HG03378 (cell line): ENCODE measurements around the gene ASAP2.
"Not testable (repeated sequence)": the region's sequence is repeated elsewhere in the genome, so short reads cannot be mapped to it uniquely, and the experiment has no call there.

Source experiments
- ATAC-seq: cut with Tn5 transposase; IDR thresholded peaks from one replicate; pipeline ENCODE4 v1.9.1; 2021; ENCODE audit warnings: mild to moderate bottlenecking, moderate library complexity; ENCODE audit not compliant: unreplicated experiment

Gene ASAP2

DNA sequence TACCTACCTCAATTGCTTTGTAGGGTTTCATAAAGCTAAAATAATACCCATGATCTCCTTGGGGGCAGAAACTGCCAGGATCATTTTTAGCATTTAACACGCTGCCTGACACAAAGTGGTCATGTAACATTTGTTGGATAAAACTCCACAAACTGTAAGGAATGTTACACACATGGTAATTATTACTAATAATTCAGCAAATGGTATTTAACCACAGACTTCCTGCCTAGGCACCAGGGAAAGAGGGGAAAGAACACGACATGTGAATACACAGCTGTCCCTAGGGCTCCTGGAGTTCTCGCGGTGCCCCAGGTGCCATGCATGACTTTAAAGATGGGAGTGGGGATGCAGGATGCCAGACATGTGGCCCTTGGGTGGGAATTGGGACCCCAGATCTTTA, 43.5 kb downstream of the ASAP2 start:
- ATAC-seq = no peak

DNA sequence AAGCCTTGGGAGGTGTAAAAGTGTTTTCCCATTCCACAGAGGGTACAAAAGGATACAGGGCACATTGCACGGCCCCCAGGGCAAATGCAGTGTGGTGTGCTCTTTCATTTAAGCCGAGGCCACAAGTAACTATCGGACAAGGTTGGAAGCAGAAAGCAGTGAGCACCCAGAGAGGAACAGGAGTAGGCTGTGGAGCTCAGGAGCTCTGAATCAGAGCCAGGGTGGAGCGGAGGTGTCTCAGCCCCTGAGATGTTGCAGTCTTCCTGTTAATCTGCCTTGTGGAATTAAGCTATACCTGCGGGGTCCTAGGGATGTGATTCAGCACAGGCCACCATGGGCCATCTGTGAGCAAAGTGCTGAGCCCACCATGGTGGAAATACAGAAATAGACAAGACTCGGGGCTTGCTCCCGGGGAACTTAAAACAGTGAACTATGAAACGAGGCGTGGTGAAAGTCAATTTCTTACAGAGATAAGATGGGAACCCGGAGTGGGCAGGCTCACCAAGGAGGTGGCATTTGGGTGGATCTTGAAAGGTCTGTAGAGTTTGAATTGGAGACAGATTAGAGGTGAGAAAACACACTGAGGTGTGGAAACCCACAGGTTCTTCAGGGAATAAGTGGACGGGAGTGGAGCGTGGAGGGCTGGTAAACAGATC, 44.0 kb downstream of the ASAP2 start:
- no peak for ATAC-seq

DNA sequence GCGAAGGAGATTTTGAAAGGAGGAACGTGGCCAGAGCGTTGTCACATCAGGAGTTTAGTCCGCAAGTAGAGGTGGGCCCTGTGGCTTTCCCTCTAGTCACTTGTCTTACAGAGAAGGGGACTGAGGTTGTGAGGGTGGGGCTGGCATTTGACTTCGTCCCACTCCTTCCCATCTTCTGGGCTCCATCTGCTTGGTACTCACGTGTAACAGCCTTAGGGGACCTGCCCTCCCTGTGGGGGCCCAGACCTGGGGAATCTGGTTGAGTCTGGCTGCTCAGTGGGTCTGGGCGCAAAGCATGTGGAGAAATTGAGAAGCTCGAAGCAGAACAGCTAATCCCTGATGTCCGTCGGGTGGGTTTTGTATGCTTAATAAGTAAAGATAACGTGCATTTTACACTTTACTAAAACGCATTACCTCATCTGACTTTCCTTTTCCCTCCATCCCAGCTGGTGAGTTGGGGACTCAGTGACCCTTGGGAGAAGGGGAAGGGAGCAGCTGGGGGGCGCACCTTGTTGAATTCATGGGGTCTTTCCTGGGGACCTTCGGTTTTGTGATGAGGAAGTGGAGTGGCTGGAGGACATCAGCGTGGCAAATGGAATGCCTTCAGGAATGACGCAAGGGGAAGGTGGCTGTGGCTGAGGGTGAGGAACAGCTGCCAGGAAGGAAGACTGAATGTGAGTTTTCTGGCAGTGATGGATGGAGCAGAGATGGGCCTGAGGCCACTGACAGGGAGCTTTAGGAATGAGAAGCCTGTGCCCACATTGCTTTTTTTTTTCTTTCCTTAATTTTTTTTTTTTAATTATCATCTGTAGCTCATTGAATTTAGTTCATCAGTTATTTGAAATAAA, 44.8 kb downstream of the ASAP2 start:
- ATAC-seq = no peak

DNA sequence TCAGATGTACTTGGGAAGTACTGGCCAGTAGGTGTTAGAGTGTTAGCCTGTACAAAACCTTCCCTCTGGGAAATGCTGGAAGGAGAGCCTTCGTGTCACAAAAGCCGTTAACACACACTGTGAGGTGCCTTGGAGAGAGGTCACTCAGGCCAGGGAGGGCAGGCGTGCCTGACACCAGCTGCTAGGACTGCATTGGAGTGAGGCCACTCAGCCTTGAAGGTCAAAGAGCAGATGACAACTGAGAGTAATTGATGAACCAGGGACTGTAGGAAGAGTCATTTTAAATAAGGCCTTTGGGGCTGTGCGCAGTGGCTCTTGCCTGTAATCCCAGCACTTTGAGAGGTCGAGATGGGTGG, 45.4 kb downstream of the ASAP2 start:
- no peak for ATAC-seq

DNA sequence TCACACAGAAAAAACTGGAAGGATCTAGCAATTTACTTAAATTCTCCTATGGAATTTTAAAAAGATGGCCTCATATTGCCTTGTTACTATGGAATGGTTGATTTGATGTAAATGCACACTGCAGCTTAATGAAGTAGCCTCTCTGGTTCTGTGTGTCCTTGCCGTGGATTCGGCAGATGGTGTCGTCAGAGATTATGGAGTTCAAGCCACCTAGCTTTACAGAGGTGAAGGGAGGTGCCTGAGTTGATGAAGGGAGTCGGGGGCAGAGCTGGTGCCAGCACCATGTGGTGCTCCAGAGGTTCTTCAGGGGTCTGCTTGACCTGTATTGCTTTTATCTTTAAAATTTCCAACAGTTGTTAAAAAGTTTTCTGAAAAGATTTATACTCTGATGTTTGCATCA, 48.8 kb downstream of the ASAP2 start:
- ATAC-seq = no peak

DNA sequence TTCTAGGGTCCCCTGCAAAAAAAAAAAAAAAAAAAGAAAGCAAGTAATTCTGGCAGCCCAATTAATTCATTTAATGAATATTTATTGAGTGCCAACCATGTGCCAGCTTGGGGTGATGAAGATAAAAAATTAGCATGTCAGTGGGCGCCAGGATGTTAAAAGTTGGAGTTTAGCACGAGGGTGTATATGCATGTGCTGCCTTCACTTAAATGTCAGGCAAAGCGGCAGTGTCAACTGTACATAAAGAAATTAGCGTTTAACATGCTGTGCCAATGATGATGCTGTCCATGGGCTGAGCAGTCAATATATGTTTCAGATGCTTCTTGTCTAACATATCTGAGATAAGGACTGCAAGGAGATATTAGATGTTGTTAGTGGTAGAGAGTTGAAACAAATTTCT, 49.5 kb downstream of the ASAP2 start:
- no peak for ATAC-seq

DNA sequence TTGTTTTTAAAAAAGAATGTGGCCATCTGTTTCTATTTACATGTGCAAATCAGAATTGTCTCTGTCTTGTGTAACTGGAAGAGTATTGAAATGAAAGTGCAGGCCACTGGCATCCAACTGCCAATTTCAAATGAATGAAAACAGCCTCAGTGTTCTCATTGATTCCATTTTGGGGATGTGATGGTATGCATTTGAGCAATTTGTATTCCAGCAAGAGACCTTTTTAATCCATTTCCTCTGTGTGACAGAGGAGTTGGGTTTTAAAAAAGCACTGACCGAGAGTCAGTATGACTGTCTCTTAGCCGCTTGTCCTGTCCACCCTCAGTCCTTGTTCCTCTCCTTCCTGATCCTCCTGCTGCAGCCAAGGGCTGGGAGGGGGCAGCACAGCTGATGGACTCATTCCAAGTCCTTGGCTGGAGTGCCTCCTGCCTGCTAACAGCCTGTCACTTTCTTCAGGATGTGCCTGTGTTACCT, 50.0 kb downstream of the ASAP2 start:
- ATAC-seq = no peak

DNA sequence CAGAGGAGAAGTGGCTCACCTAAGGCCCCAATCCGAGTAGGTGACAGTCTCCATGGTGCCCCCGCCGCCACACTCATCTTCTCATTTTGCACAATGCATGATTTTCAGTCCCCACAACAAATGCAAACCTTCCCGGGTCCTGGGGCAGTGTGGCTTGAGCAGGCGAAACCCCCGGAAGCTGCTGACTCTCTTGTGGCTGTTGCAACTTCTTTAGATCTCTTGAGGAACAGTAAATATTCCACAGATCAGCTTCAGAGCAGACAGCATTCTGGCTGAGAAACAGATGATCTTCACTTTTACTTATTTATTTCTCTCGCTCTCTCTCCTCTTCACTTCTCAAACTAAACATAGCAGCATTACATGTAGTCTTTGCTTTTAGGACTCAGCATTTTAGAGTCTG, 51.9 kb downstream of the ASAP2 start:
- no peak for ATAC-seq

DNA sequence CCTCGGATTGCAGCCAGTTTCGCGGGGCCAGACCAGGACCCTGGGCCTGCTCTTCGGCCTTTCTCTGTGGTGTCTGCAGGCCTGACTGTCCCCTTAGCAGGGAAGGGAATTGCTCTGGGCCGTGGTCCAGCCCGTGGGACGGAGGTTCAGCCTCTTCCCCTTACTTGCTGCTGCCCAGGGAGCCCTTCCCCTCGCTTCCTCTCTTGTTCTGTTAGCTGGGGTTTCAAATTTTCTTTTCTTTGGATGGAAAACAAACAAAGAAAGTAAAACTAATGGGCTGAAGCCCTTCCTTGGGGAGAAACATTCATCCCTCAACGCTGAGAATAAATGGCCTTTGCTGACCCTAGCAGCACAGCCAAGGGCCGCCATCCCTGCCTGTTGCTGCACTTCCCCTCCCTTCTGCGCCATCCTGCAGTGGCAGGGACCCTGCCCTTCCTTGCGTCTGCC, 52.4 kb downstream of the ASAP2 start:
- ATAC-seq = no peak

DNA sequence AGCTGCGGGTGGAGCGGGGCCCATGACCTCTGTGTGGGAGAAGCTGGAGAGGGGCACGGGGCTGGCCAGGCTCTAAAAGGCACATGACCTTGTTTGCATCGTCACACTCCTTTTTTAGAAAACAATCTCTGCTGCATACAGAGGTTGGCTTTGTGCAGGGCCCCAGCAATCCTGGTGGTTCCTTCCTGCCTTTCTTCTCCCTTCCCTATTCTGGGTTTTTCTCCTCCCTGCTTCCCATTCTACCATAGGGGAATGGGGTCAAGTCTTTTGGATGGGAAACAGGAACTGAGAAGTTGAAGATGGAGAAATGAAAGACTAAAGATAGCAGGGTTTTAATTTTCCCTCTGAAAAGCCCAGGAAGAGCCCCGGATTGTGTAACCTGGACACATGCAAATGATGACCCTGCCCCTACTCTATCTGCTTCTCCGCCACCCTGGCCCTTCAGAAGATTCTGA, 53.9 kb downstream of the ASAP2 start:
- ATAC-seq = no peak

DNA sequence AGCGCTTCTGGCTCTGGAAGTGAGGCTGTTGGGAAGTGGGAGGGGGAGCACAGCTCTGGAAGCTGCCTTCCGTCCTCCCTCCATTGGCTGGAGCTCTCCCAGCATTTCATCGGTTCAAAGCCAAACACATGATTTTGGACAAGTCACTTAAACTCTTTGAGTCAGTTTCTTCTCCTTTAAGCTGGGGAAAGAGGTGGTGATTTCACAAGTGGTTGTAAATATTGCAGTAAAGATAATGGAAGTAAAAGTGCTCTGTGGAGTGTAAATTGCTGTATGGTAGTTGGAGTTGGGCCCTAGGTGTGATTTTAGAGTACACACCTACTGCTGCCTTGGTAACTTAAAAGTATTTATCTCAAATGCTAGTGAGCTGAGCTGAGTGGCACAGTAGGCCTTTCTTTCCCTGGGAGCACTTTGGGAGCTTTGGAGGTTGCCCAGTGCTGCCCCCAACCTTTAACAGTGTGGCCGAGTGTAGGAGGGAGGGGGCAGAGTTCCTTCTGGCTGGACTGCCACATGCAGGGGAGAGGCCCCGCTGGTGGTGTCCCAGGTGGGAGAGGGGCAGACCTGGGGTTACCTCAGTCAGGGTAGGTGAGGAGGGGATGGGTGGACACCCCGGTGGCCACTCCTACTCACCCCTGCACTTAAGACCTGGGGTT, 54.7 kb downstream of the ASAP2 start:
- no peak for ATAC-seq

DNA sequence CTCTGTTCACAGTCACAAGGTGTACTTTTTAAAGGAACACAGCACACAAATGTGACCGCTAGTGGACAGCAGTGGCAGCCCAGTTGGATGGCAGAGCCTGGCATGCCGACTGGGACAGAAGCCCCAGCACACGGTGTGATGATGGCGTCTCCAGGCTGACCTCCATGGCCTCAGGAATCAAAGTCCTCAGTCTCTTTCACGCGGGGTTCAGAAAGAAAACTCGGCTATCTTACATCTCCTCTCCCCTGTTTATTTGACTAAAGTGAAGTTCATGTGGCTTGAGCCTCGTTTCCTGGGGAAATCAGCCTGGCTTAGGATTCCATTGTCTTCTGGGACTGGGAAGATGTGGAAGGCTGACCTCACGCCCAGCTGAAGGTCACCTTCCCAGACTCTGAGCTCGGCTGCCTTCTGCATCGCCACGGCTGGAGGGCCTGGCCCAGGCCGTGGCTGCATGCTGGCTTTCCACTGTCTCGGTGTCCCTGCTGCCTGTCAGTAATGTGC, 56.1 kb downstream of the ASAP2 start:
- ATAC-seq = no peak

DNA sequence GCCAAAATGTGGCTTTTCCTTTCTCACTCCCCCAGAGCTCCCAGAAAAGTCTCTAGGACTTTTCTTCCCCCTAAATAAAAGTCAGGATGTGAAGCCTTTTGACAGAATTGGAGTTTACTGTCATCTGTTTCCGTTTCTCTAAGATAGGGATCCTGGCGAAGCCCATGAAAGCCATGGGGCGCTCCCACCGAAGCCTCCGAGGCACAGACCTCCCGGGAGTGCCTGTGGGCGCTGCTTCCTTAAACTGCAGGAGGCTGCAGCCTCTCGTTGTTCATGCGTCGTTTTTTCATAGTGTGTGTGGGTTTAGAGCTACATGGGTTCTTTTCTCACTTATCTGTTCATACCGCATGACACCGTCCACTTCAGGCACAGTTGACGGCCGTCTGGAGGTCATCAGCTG, 56.8 kb downstream of the ASAP2 start:
- no peak for ATAC-seq

DNA sequence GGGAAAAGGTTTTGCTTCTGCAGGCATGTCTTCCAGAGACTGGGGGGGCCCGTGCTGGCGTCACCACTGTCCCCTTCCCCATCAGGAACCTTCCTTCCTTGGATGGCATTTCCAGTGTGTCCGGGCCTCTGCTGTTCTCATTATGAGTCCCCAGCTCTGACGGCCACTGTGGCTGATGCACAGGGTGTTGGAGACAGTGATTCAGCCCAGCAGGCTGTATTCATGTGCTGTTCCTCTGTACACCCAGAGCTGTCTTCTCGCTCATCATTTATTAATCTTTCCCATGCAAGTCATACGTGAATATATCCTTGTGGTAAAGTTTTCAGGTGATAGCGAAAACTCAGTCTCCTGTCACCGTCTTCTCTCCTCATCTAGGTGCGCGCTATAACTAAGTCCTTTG, 57.7 kb downstream of the ASAP2 start:
- ATAC-seq = no peak

DNA sequence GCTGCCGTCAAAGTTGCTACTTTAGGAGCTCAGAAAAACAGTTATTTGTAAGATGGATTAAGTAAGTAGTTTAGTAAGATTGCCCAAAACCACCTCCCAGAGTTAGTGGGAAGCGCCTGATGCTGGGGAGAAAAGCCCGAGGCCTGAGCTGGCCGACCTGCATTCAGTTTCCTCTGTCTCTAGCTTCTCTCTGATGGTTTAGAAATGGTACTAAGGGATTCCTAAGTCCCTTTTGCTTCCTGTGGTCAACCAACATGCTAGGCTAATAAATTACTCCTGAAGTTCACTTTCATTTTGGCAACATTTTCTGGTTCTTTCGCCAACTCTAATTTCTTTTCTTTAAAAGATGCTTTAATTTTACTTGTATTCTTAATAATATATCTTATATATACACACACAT, 60.1 kb downstream of the ASAP2 start:
- ATAC-seq = no peak

DNA sequence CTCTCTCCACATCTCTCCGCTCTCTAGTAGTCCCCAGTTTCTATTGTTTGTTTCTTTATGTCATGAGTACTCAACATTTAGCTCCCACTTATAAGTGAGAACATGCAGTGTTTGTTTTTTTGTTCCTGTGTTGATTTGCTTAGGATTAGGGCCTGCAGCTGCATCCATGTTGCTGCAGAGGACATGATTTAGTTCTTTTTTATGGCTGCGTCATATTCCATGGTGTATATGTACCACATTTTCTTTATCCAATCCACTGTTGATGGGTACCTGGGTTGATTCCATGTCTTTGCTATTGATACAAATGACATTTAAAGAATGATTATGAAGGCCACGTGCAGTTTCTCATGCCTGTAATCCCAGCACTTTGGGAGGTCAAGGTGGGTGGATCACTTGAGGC, 60.7 kb downstream of the ASAP2 start:
- not testable (repeated sequence) for ATAC-seq

DNA sequence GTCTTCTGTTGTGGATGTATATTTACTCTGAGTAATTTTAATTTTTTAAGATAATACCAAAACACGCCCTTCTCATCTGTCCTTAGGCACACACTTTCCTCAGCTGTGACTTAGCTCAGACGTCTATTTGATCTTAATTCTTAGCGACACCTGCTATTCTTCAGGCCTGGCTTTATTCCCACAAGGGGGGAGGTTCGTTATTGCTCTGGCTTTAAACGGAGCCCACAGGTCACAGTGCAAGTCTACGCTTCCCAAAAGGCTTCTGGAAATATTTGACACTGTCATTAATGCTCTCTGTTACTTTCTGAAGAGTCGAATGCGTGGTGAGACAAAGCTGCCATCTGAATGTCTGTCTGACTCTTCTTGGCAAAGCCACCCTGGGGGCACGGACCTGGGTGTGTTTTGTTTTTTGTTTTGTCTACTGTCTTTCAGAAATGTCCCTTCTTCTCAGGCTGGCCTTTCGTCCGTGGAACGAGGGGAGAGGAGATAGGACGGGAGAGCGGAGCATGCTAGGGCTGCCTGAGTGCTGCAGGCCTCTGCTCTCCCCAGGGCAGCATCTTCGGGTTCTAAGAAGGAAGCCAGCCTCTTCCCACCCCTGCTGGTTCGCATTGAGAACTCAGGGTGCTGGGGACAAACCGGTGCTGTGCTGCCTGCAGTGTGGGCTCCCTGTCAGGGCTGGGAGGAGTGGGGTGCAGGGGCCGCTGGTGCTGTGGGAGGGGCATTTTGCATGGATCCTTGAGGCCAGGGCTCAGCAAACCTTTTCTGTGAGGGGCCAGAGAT, 61.9 kb downstream of the ASAP2 start:
- ATAC-seq = no peak

DNA sequence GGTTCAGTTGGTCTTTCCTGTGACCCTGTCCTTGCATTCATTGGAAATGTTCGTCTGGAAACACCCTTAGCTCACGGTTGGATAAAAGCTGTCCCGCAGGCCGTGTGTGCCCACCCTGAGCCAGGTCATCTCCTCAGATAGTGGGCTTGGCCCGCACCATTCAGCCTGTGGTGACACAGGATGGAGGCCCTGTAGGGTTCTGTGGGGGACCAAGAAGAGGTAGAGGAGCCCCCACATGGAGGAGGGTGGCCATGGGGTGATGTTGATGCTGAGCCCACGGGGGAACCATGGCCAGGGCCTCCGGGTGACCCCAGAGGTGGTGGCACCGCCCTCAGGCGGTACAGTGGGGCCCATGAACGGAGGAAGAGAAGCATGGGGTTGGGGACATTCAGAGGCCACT, 62.7 kb downstream of the ASAP2 start:
- no peak for ATAC-seq

DNA sequence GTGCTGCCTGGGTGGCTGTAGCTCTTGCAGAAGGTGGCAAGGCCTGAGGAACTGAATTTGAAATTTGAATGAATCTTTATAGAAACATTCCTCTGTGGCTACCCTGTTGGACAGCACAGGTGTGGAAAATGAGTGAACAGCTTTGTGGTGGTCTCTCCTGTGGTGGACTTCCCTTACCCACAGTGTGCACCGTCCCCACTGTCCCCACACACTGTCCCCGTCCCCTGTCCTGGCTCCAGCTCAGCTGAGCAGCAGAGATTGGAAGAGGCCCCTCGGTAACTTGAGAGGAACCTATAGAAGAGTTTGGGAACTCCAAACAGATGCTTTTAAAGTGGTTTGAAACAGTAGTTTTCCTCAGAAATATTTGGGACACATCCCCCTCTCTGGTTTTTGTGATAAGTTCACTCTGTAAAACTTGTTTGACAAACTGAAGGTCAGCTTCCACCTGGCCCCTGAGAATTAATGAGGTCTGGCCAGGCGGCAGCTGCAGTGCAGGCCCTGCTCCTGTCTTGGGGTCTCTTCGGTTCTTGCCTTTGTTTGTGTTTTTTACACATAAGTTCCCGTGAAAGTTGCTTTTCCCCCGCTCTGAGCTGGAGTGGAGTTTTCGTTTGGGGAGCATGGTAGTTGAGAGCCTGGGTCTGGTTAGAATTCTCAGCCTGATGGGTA, 63.2 kb downstream of the ASAP2 start:
- no peak for ATAC-seq

DNA sequence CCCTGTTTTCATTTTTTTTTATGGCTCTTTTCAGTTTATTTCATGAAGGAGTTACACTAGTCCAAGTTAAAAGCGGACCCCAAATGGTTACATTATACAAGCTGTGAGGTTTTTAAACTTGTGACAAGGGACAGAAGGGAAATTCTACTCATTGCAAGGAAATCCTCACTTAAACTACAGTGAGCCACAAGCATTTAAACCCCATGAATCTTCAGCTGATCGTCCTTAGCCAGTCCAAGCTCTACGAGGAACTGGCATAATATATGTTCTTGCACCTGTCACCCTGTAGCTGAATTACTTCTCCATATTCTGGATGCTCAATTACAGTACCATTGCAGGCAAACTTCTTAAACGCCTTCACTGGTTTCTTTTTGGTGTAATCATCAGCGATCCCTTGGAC, 64.5 kb downstream of the ASAP2 start:
- no peak for ATAC-seq
